ENCODE results near the gene SNX8. TPM values are rescaled to one million over a fixed set of nuclear protein-coding genes. Genes with fewer than 3 reads are reported as not detected.
A peak's percentile ranks its signal among the peaks of the same experiment; 100 is the strongest.

The SNX8 gene
- total and polyA plus RNA-seq, 2 donors (not counting 3 experiments of a cell fraction or from before 2014, with no cell fraction given) = 24.5 to 50.3 TPM

DNA sequence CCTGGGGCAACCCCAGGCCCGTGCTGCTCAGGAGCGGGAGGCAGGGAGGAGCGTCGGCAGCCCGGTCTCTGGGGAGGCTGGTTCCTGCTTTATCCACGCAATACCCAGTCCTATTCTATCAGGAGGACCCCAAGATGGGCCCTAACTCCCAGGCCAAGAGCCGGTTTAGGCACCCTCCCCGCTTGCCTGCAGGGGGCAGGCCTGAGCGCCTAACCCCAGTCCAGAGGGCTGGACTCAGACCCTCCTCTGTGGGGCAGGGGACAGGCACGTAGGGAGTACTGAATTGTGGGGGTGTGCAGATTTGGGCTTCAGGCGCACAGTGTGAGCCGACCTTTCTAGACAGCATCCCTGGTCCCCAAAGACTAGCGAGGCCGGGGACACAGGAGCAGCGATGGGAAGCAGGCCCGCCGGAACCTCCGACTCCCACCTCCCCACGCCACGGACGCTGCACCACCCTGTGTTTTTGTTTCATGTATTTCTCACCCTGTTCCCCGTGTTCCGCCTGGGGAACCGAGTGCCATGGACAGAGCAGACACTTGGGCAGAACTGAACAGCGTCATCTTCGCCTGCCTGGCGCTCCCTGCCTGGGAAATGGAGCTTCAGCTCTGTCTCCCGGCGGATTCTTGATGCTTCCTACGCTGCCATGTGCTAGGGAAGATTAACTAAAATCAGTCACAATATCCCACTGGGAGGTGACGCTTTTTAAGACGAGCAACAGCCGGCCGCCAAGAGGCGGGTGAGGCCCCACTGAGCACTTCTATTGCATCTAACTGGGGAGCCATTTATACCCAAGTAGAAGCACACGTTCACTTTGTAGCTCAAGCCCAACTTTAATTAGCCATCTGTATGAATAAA lies 66.9 kb downstream of the SNX8 start:
- Histone ChIP-seq H3K27me3 (ENCODE audit: control insufficient read depth in 2 of 2, insufficient read depth in 2 of 2, low read length in 2 of 2) (no peaks in the 10 kb centered on the region), H2AFZ (ENCODE audit: low read depth, low read length) (no peak overlapping the region), H3K4me3 (replicated peaks in 1 of 3; ENCODE audit: insufficient read depth in 1 of 3, low read depth in 1 of 3, low read length in 3 of 3) (no peak overlapping the region), H3K4me2 (ENCODE audit: insufficient read depth, low read length) (no peak overlapping the region), H3K36me3 (ENCODE audit: control insufficient read depth in 2 of 2, extremely low read depth in 1 of 2, insufficient read depth in 2 of 2, low read length in 2 of 2) (no peaks in the 10 kb centered on the region), H3K9ac (replicated peaks; ENCODE audit: extremely low read depth, insufficient read depth, low read length) (no peak overlapping the region), H3K9me1 (replicated peaks; ENCODE audit: control insufficient read depth, extremely low read depth, insufficient read depth, low read length) (no peaks in the 10 kb centered on the region), H4K20me1 (replicated peaks; ENCODE audit: control insufficient read depth, extremely low read depth, insufficient read depth, low read length) (no peaks in the 10 kb centered on the region), H3K9me3 (replicated peaks; ENCODE audit: control insufficient read depth, insufficient read depth, low read length) (no peaks in the 10 kb centered on the region), H3K79me2 (ENCODE audit: control insufficient read depth, insufficient read depth, low read length) (no peaks in the 10 kb centered on the region), H3K4me1 (ENCODE audit: control insufficient read depth, extremely low read depth, insufficient read depth, low read length) (peaks cover 22% of the 10 kb centered on the region), H3K27ac (ENCODE audit: insufficient read depth, low read depth, low read length) (no peak overlapping the region)
- CTCF ChIA-PET = interaction anchor here (0.8 to 4.4 kb wide), 7 partner anchors 12 to 112 kb away, joined by 3 to 69 read pairs (median 5); no protein-coding TSS in a partner anchor
- TF ChIP-seq, protein P1, sequence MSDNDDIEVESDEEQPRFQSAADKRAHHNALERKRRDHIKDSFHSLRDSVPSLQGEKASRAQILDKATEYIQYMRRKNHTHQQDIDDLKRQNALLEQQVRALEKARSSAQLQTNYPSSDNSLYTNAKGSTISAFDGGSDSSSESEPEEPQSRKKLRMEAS (IDR thresholded peaks at IDR 0.05; ENCODE audit: insufficient read depth, insufficient read length) = no peak
- no peak for TF ChIP-seq FOS (IDR thresholded peaks at IDR 0.05; ENCODE audit: borderline replicate concordance, insufficient read depth, low read length)
- TF ChIP-seq, protein P2, sequence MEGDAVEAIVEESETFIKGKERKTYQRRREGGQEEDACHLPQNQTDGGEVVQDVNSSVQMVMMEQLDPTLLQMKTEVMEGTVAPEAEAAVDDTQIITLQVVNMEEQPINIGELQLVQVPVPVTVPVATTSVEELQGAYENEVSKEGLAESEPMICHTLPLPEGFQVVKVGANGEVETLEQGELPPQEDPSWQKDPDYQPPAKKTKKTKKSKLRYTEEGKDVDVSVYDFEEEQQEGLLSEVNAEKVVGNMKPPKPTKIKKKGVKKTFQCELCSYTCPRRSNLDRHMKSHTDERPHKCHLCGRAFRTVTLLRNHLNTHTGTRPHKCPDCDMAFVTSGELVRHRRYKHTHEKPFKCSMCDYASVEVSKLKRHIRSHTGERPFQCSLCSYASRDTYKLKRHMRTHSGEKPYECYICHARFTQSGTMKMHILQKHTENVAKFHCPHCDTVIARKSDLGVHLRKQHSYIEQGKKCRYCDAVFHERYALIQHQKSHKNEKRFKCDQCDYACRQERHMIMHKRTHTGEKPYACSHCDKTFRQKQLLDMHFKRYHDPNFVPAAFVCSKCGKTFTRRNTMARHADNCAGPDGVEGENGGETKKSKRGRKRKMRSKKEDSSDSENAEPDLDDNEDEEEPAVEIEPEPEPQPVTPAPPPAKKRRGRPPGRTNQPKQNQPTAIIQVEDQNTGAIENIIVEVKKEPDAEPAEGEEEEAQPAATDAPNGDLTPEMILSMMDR (IDR thresholded peaks at IDR 0.05; ENCODE audit: extremely low read depth in 1 of 2, insufficient read depth in 1 of 2, low read depth in 1 of 2, low read length in 2 of 2) = peak; percentile 72 to 83
- dilution Hi-C loops (cut with MboI; ENCODE audit: extremely low pct_ligation_motif_present, low sequenced_read_pairs) (no loop called here), intact Hi-C loops (cut with micrococcal nuclease) (loop anchor here (1.0 kb wide), 1 partner anchor 101 kb away; no protein-coding TSS in a partner anchor)
- no peak for FAIRE-seq
- DNase-seq (ENCODE audit: low read depth, low spot score) = peak; percentile 24
- no TSS peak for BruUV-seq (replicated peaks)
- POLR2A ChIA-PET = no interaction called here

Measured in endothelial cell of umbilical vein (primary cell).